Activated B cell treated with CpG ODN at 0.5 μM for 24 hours (primary cell): Measurements from ENCODE around the gene CALD1. TPM values are rescaled to one million over a fixed set of nuclear protein-coding genes. Genes with fewer than 3 reads are reported as not detected.

ENCODE experiments used
- ATAC-seq: fragments of 200-7000 bp; cut with Tn5 transposase; one replicate; pipeline ENCODE4 v1.10.0; 2021; ENCODE audit warnings: low read depth, mild to moderate bottlenecking, moderate library complexity
- CTCF ChIA-PET: fragments of 350-600 bp; sonication (Branson Sonifier 250); formaldehyde crosslinking; loops from one replicate; lab custom pipeline; 2021; ENCODE audit warnings: antibody characterized with exemption; lab: Charles Lee
- POLR2A ChIA-PET: fragments of 350-600 bp; sonication (Branson Sonifier 250); formaldehyde crosslinking; loops from one replicate; lab custom pipeline; 2021; ENCODE audit warnings: antibody characterized with exemption; lab: Charles Lee
- DNase-seq: peaks from one replicate; pipeline ENCODE4 v3.0.0; 2022
- H3K27ac Mint-ChIP-seq: one replicate; pipeline ENCODE4 v1.8.0; 2020; ENCODE audit warnings: mixed read lengths
- H3K27me3 Mint-ChIP-seq: one replicate; pipeline ENCODE4 v1.8.0; 2021; ENCODE audit warnings: mixed read lengths
- H3K36me3 Mint-ChIP-seq: one replicate; pipeline ENCODE4 v1.8.0; 2021; ENCODE audit warnings: low read depth, mixed read lengths
- H3K4me1 Mint-ChIP-seq: one replicate; pipeline ENCODE4 v1.8.0; 2021; ENCODE audit warnings: mixed read lengths
- H3K4me3 Mint-ChIP-seq: one replicate; pipeline ENCODE4 v1.8.0; 2020; ENCODE audit warnings: mild to moderate bottlenecking, mixed read lengths
- H3K9me3 Mint-ChIP-seq: one replicate; pipeline ENCODE4 v1.8.0; 2020; ENCODE audit warnings: mixed read lengths
- intact Hi-C: fragments of 100-400 bp; cut with micrococcal nuclease; formaldehyde crosslinking; loops from one replicate; pipeline ENCODE4 v1.15.1; 2024
- total RNA-seq: library from RNA; stranded (reverse); gene quantifications from 2 replicates; pipeline ENCODE4 v1.2.3, GENCODE V29; 2022
- TF ChIP-seq, protein P1 (sequence below): fragments of 200-600 bp; IDR thresholded peaks from one replicate; pipeline ENCODE4 v1.8.0; 2022; ENCODE audit warnings: antibody characterized with exemption, mild to moderate bottlenecking

CALD1 gene
- total RNA-seq, 1 donor from 2014 or later: 0.33 TPM

DNA sequence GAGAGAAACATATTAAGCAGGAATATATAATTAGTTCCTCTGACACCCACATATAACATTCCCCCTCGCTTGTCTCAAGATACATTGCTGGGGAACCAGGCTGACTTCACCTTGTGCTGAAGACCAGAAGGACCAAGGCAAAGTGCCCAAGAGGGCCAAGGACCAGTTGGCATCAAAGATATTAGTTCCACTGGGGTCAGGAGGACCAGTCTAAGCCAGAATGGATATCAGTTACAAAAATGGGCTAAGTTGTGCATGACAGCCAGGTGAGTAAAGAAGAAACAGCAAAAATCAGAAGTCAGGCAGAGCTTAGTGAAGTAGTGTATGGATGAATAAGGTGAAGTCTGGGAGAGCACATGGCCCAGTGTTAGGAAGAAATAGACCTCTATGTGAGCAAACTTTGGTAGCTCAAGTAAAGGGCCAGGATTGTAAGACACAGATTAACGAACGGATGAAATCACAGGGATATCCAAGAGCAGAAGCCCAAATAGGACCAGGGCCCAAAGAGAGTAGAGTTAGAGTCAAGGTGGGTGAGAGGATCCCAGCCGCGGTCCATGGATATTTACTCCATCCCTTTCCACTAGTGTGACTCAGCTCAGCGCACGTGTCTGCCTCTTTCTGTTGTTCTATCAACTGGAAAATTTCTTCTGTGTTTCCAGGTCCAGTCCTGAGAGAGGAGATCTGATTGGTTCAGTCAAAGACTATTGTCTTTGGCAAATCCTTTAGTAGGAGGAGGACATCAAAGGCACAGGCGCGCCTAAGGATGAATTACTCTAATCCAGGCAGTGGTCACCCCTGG lies 5.0 kb downstream of the CALD1 start:
- CTCF ChIA-PET: no interaction called here
- Mint-ChIP-seq H3K4me1 (no peaks in the 10 kb centered on the region), H3K27me3 (peaks cover 7% of the 10 kb centered on the region), H3K9me3 (no peaks in the 10 kb centered on the region), H3K4me3 (no peak overlapping the region), H3K36me3 (no peaks in the 10 kb centered on the region), H3K27ac (no peak overlapping the region)
- POLR2A ChIA-PET: no interaction called here
- TF ChIP-seq, protein P1, sequence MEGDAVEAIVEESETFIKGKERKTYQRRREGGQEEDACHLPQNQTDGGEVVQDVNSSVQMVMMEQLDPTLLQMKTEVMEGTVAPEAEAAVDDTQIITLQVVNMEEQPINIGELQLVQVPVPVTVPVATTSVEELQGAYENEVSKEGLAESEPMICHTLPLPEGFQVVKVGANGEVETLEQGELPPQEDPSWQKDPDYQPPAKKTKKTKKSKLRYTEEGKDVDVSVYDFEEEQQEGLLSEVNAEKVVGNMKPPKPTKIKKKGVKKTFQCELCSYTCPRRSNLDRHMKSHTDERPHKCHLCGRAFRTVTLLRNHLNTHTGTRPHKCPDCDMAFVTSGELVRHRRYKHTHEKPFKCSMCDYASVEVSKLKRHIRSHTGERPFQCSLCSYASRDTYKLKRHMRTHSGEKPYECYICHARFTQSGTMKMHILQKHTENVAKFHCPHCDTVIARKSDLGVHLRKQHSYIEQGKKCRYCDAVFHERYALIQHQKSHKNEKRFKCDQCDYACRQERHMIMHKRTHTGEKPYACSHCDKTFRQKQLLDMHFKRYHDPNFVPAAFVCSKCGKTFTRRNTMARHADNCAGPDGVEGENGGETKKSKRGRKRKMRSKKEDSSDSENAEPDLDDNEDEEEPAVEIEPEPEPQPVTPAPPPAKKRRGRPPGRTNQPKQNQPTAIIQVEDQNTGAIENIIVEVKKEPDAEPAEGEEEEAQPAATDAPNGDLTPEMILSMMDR: no peak
- intact Hi-C loops: no loop called here
- ATAC-seq (no peak), DNase-seq (no peak)

DNA sequence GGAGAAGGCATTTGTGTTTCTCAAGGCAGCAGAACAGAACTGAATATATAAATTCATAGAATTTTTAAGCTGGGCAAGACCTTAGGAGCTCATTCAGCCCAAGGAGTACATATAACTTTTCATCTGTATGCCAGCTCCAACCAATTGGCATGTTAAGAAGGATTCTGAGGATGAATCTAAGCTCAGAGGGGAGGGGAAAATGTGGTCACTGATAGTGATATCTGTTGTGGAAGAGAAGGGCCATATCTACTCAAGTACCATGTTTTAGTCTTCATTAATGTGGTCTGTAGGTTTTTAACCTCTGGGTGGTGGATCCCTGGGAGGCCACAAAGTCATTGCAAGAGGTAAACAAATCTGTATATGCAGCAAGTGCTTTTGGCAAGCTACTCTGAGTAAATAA lies 6.4 kb downstream of the CALD1 start:
- Mint-ChIP-seq H3K27ac (no peak overlapping the region), H3K4me3 (no peak overlapping the region), H3K27me3 (peaks cover 4% of the 10 kb centered on the region), H3K36me3 (no peaks in the 10 kb centered on the region), H3K9me3 (no peaks in the 10 kb centered on the region), H3K4me1 (no peaks in the 10 kb centered on the region)
- CTCF ChIA-PET: no interaction called here
- ATAC-seq (no peak), DNase-seq (no peak)
- POLR2A ChIA-PET: no interaction called here
- intact Hi-C loops: no loop called here
- TF ChIP-seq, protein P1: no peak

DNA sequence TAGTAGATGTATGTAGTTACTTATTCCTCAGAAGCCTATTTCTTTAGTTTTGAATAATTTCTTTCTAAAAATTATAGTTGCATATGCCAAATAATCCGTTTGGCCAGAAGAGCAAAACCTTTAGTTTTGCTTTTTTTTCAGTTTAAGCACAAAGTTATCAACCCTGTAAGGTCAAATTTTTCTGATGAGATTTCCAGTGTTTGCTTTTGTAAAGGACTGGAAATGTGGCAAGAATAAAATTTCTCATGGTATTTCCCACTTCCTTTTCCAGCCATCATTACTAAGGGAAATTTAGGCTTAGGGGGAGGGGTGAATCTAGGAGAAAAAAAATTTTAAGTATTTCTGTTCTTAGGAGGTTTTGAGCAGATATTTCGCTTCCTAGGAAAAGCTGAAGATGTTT lies 7.6 kb downstream of the CALD1 start:
- intact Hi-C loops: no loop called here
- H3K4me3 Mint-ChIP-seq: no peak overlapping the region
- no peaks in the 10 kb centered on the region for H3K36me3 Mint-ChIP-seq
- ATAC-seq: no peak
- H3K27ac Mint-ChIP-seq: no peak overlapping the region
- no peak for DNase-seq
- peaks cover 4% of the 10 kb centered on the region for H3K27me3 Mint-ChIP-seq
- TF ChIP-seq, protein P1: no peak
- CTCF ChIA-PET: no interaction called here
- H3K4me1 Mint-ChIP-seq: no peaks in the 10 kb centered on the region
- POLR2A ChIA-PET: no interaction called here
- peaks cover 2% of the 10 kb centered on the region for H3K9me3 Mint-ChIP-seq

DNA sequence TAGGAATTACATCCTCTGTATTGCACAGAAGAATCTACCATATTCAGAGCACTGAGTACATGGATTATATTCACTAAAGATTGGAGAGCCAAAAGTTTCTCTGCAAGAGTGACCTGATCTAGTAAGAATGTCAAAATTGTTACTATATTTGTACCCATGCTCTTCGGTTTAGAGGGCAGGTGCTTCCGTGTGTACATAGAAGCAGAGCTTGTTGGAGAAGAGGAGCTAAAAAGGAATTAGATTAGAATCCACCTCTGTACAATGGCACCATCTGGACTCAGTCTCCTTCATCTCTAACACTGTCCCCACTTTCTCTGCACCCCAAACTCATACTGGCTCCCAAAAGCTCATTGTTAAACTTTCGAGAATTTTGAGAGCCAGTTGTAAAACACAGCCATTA lies 8.3 kb downstream of the CALD1 start:
- Mint-ChIP-seq H3K27me3 (peaks cover 4% of the 10 kb centered on the region), H3K27ac (no peak overlapping the region), H3K9me3 (peaks cover 2% of the 10 kb centered on the region), H3K36me3 (no peaks in the 10 kb centered on the region), H3K4me3 (no peak overlapping the region), H3K4me1 (no peaks in the 10 kb centered on the region)
- TF ChIP-seq, protein P1: no peak
- CTCF ChIA-PET: no interaction called here
- intact Hi-C loops: no loop called here
- POLR2A ChIA-PET: no interaction called here
- DNase-seq (no peak), ATAC-seq (no peak)

DNA sequence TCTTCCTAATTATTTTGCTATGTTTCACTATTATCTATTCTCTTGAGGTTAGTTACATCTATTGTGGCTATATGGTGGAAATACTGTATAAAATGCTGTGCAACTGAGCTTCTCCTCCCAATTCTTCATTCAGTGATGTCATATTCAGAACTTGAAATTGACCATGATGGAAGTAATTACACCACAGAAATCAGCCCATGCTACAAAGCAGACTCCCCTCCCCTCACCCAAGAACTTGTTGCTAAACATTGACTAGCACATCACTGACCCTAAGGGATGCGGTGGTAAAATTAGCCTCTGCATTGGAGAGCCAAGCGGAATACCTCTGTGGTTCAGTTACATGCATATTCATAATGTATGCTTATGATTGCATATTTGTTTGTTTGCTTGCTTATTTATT lies 8.8 kb downstream of the CALD1 start:
- DNase-seq (no peak), ATAC-seq (no peak)
- H3K4me3 Mint-ChIP-seq: no peak overlapping the region
- H3K27ac Mint-ChIP-seq: no peak overlapping the region
- peaks cover 4% of the 10 kb centered on the region for H3K27me3 Mint-ChIP-seq
- TF ChIP-seq, protein P1: no peak
- H3K4me1 Mint-ChIP-seq: no peaks in the 10 kb centered on the region
- peaks cover 2% of the 10 kb centered on the region for H3K9me3 Mint-ChIP-seq
- CTCF ChIA-PET: no interaction called here
- no peaks in the 10 kb centered on the region for H3K36me3 Mint-ChIP-seq
- POLR2A ChIA-PET: no interaction called here
- intact Hi-C loops: no loop called here
